ENCODE measurements around the gene MAP2K7.
A peak's percentile ranks its signal among the peaks of the same experiment; 100 is the strongest.
"Not testable (repeated sequence)": the region's sequence is repeated elsewhere in the genome, so short reads cannot be mapped to it uniquely, and the experiment has no call there.

MAP2K7 gene

GRCh38 chr19:7908078-7908699, 4.5 kb downstream of the MAP2K7 start:
- no peak for DNase-seq (ENCODE audit: low spot score)

- DNase-seq (ENCODE audit: low spot score): no peak
Observed at GRCh38 chr19:7908742-7909461, 5.2 kb downstream of the MAP2K7 start.

GRCh38 chr19:7909471-7910067, 5.9 kb downstream of the MAP2K7 start:
- no peak for DNase-seq (ENCODE audit: low spot score)

- DNase-seq (ENCODE audit: low spot score): no peak
Observed at GRCh38 chr19:7910321-7911161, 6.9 kb downstream of the MAP2K7 start.

GRCh38 chr19:7911508-7912143, 7.9 kb downstream of the MAP2K7 start:
- DNase-seq (ENCODE audit: low spot score): no peak

GRCh38 chr19:7912144-7912696, 8.5 kb downstream of the MAP2K7 start:
- DNase-seq (ENCODE audit: low spot score): no peak

- DNase-seq (ENCODE audit: low spot score): no peak
Observed at GRCh38 chr19:7912697-7913564, 9.3 kb downstream of the MAP2K7 start.

- no peak for DNase-seq (ENCODE audit: low spot score)
Observed at GRCh38 chr19:7913652-7914051, 10.0 kb downstream of the MAP2K7 start.

- no peak for DNase-seq (ENCODE audit: low spot score)
Observed at GRCh38 chr19:7914099-7914498, 10.4 kb downstream of the MAP2K7 start.

GRCh38 chr19:7914598-7915045, 10.9 kb downstream of the MAP2K7 start, which contains the start of gene TGFBR3L:
Gene TGFBR3L, plus strand, starts transcription at chr19:7914830.
- no peak for DNase-seq (ENCODE audit: low spot score)

- no peak for DNase-seq (ENCODE audit: low spot score)
Observed at GRCh38 chr19:7915250-7916102, 11.8 kb downstream of the MAP2K7 start.

GRCh38 chr19:7916103-7916954, 12.7 kb downstream of the MAP2K7 start:
- DNase-seq (ENCODE audit: low spot score): peak; percentile 53

- no peak for DNase-seq (ENCODE audit: low spot score)
Observed at GRCh38 chr19:7916955-7917266, 13.2 kb downstream of the MAP2K7 start.

- DNase-seq (ENCODE audit: low spot score): no peak
Observed at GRCh38 chr19:7917267-7918061, 13.8 kb downstream of the MAP2K7 start.

- not testable (repeated sequence) for DNase-seq (ENCODE audit: low spot score)
Observed at GRCh38 chr19:7918062-7918614, 14.5 kb downstream of the MAP2K7 start.

GRCh38 chr19:7918615-7919421, 15.1 kb downstream of the MAP2K7 start:
- DNase-seq (ENCODE audit: low spot score): no peak

Measured in NAMALWA (cell line).